ENCODE results near the gene LIAS. TPM values are rescaled to one million over a fixed set of nuclear protein-coding genes. Genes with fewer than 3 reads are reported as not detected.

Gene LIAS
- total and polyA plus RNA-seq, 2 of the 13 experiments (the other 11 are each of a cell fraction or from before 2014, with no cell fraction given), result 16.0 to 16.6 TPM

- ATAC-seq, result peak; percentile 52
- no peak for DNase-seq (ENCODE audit: low spot score)
- FAIRE-seq, result no peak
- POLR2A ChIA-PET, result interaction anchor here (0.8 to 1.8 kb wide), 22 partner anchors 13 to 518 kb away, joined by 3 to 75 read pairs (median 10); partner anchors contain the start of genes KLB, LIAS, RPL9 and SMIM14
- Histone ChIP-seq H3K4me1 (ENCODE audit: insufficient read depth, low read length) (peaks cover 18% of the 10 kb centered on the region), H3K4me3 (replicated peaks in 1 of 3; ENCODE audit: insufficient read depth in 1 of 3, low read depth in 2 of 3, low read length in 3 of 3) (peak overlapping the region; percentile 87 to 96 (median 96)), H3K4me2 (ENCODE audit: low read depth, low read length) (peak overlapping the region; percentile 80), H4K20me1 (ENCODE audit: insufficient read depth, low read length) (peaks cover 28% of the 10 kb centered on the region), H3K27ac (ENCODE audit: extremely low read length, insufficient read depth, low read length) (peak overlapping the region; percentile 94), H3K9ac (ENCODE audit: insufficient read depth, low read depth, low read length) (peak overlapping the region; percentile 99), H3K27me3 (ENCODE audit: control insufficient read depth in 1 of 2, insufficient read depth in 2 of 2, low read length in 2 of 2) (peaks cover 0 to 4% of the 10 kb centered on the region in 2 experiments; a peak in 1 of 5 replicates), H2AFZ (ENCODE audit: low read length) (no peak overlapping the region), H3K36me3 (replicated peaks in 1 of 2; ENCODE audit: control insufficient read depth in 1 of 2, insufficient read depth in 2 of 2, low read length in 2 of 2) (peaks cover 3 to 11% of the 10 kb centered on the region in 2 experiments; a peak in 2 of 5 replicates), H3K79me2 (ENCODE audit: insufficient read depth, low read length) (peaks cover 63% of the 10 kb centered on the region), H3K9me3 (ENCODE audit: low read length) (peaks cover 26% of the 10 kb centered on the region)
- under 1% methylated on average over 8 of the region's 21 CpGs for WGBS (ENCODE audit: low lambda C conversion rate)
- intact Hi-C loops (cut with micrococcal nuclease; ENCODE audit: unreplicated experiment), result loop anchor here (1.0 to 2.0 kb wide), 2 partner anchors 30 to 449 kb away; partner anchors contain the start of gene PDS5A
- CTCF ChIA-PET (ENCODE audit: low intra/inter-chr PET ratio, low total read pairs), result no interaction called here
- BruUV-seq (replicated peaks), result TSS peak; percentile 84
- in situ Hi-C loops (cut with HindIII; ENCODE audit: extremely low pct_ligation_motif_present, low pct_unique_long_range_greater_than_20kb), result loop anchor here (5.0 kb wide), 1 partner anchor 109 kb away; the partner anchor contains the start of gene SMIM14
- TF ChIP-seq SIN3A (IDR thresholded peaks at IDR 0.05; ENCODE audit: borderline replicate concordance, low read depth, low read length), result no peak
- TF ChIP-seq ZNF616 (CRISPR knock-in tag; IDR thresholded peaks at IDR 0.05; ENCODE audit: low read depth), result 0 out of 2 replicates have a peak, but pooled peaks have one; percentile 10
- no peak for TF ChIP-seq ZSCAN29 (CRISPR knock-in tag; conservative IDR thresholded peaks at IDR 0.05)
- peak; percentile 4; the same call in 1 of the 2 replicates for TF ChIP-seq CCDC6 (CRISPR knock-in tag; IDR thresholded peaks at IDR 0.05)
- peak; percentile 72; the same call in 1 of the 2 replicates for TF ChIP-seq ELF4 (CRISPR knock-in tag; IDR thresholded peaks at IDR 0.05; ENCODE audit: borderline replicate concordance)
- 0 out of 2 replicates have a peak, but pooled peaks have one; percentile 56 for TF ChIP-seq SATB2 (CRISPR knock-in tag; IDR thresholded peaks at IDR 0.05)
- no peak for TF ChIP-seq ZFP1 (CRISPR knock-in tag; IDR thresholded peaks at IDR 0.05)
- no peak for TF ChIP-seq ATM (IDR thresholded peaks at IDR 0.05; ENCODE audit: borderline replicate concordance)
- TF ChIP-seq ZNF552 (CRISPR knock-in tag; IDR thresholded peaks at IDR 0.05; ENCODE audit: borderline replicate concordance), result no peak
- TF ChIP-seq KIAA2018 (CRISPR knock-in tag; IDR thresholded peaks at IDR 0.05; ENCODE audit: borderline replicate concordance), result no peak
Observed at GRCh38 chr4:39528061-39528465, 69.2 kb downstream of the LIAS start.

Measured in HepG2 (cell line).